ENCODE measurements around the gene TMEM233. TPM values are rescaled to one million over a fixed set of nuclear protein-coding genes. Genes with fewer than 3 reads are reported as not detected.

Gene TMEM233
- total RNA-seq = not detected

GRCh38 chr12:119593578-119594398 is at the start of gene TMEM233:
Gene TMEM233 (plus strand): TSS chr12:119593774. CDS start chr12:119593849, 75 bp downstream.
- no peak for ATAC-seq

GRCh38 chr12:119544765-119545625 is 48.6 kb upstream of the TMEM233 start:
- ATAC-seq = peak; percentile 76

GRCh38 chr12:119546340-119546739 is 47.2 kb upstream of the TMEM233 start:
- ATAC-seq = no peak

- no peak for ATAC-seq
These were observed 46.6 kb upstream of the TMEM233 start for GRCh38 chr12:119547001-119547400.

GRCh38 chr12:119556854-119557253 is 36.7 kb upstream of the TMEM233 start:
- ATAC-seq = peak; percentile 99

- ATAC-seq = peak; percentile 53
These were observed 28.2 kb upstream of the TMEM233 start for GRCh38 chr12:119565404-119565803.

GRCh38 chr12:119570771-119571170 is 22.8 kb upstream of the TMEM233 start:
- ATAC-seq = no peak

- no peak for ATAC-seq
These were observed 20.5 kb upstream of the TMEM233 start for GRCh38 chr12:119573086-119573485.

GRCh38 chr12:119574255-119574654 is 19.3 kb upstream of the TMEM233 start:
- no peak for ATAC-seq

- no peak for ATAC-seq
These were observed 17.3 kb upstream of the TMEM233 start for GRCh38 chr12:119576118-119576810.

GRCh38 chr12:119576915-119577314 is 16.7 kb upstream of the TMEM233 start:
- ATAC-seq = no peak

GRCh38 chr12:119578112-119578511 is 15.5 kb upstream of the TMEM233 start:
- no peak for ATAC-seq

- ATAC-seq = no peak
These were observed 4.5 kb upstream of the TMEM233 start for GRCh38 chr12:119589097-119589496.

GRCh38 chr12:119589634-119590033 is 3.9 kb upstream of the TMEM233 start:
- ATAC-seq = no peak

- no peak for ATAC-seq
These were observed 1.3 kb upstream of the TMEM233 start for GRCh38 chr12:119592232-119592631.

- ATAC-seq = no peak
These were observed 791 bp downstream of the TMEM233 start for GRCh38 chr12:119594399-119594730.

GRCh38 chr12:119594772-119595445 is 1.3 kb downstream of the TMEM233 start:
- ATAC-seq = peak; percentile 43

- no peak for ATAC-seq
These were observed 4.6 kb downstream of the TMEM233 start for GRCh38 chr12:119598159-119598558.

GRCh38 chr12:119601877-119602733 is 8.5 kb downstream of the TMEM233 start:
- ATAC-seq = no peak

- no peak for ATAC-seq
These were observed 9.1 kb downstream of the TMEM233 start for GRCh38 chr12:119602734-119603094.

GRCh38 chr12:119603767-119604166 is 10.2 kb downstream of the TMEM233 start:
- no peak for ATAC-seq

GRCh38 chr12:119609358-119609757 is 15.8 kb downstream of the TMEM233 start:
- no peak for ATAC-seq
